OCI-LY7 (cell line): ENCODE measurements around the gene PROSER2.

Source experiments
- CTCF ChIP-seq: fragments of 200-600 bp; sonication (generic); conservative IDR thresholded peaks from 2 replicates; pipeline ENCODE4 v1.5.1; 2014; ENCODE audit warnings: mild to moderate bottlenecking, antibody characterized with exemption, low read length, moderate library complexity, mixed read lengths
- EZH2phosphoT487 ChIP-seq: fragments of 200-600 bp; sonication (generic); IDR thresholded peaks from 2 replicates; pipeline ENCODE4 v1.6.1; 2018; ENCODE audit warnings: low read depth, borderline replicate concordance, mild to moderate bottlenecking, mixed run types, antibody characterized with exemption, low read length, moderate library complexity, mixed read lengths

DNA sequence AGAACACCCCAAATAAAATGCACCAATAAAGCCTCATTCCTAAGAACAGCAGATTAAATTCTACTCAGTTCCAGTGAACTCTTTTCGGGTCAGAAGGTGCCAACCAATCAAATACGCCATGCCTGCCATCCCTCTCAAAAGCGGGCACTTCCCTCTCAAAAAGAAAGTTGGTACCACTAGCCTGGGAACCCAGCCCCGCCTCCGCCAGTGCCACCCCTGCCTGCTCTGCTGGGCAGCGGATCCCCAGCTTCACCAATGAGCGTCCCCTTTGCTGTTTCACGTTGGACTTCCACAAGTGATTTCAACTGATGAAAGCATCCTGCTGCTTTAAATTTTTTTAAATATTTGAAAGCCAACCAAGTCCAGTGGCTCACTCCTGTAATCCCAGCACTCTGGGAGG lies 33.2 kb upstream of the PROSER2 start:
- TF ChIP-seq CTCF (no peak), EZH2phosphoT487 (no peak)
